T-helper 2 cell treated with Interferon-gamma antibody and Interleukin-4, amounts not matched to agents 100 ng/mL and 5 ng/mL, for 36 hours (primary cell): ENCODE measurements around the gene HSD3B7. TPM values are rescaled to one million over a fixed set of nuclear protein-coding genes. Genes with fewer than 3 reads are reported as not detected.

Experiments
- intact Hi-C: fragments of 100-400 bp; cut with micrococcal nuclease; formaldehyde crosslinking; loops from one replicate; pipeline ENCODE4 v1.15.1; 2023
- total RNA-seq: library from RNA; stranded (reverse); gene quantifications from 2 replicates; pipeline ENCODE4 v1.2.3, GENCODE V29; 2022

The HSD3B7 gene
- total RNA-seq, 1 donor from 2014 or later: 3.8 TPM

DNA sequence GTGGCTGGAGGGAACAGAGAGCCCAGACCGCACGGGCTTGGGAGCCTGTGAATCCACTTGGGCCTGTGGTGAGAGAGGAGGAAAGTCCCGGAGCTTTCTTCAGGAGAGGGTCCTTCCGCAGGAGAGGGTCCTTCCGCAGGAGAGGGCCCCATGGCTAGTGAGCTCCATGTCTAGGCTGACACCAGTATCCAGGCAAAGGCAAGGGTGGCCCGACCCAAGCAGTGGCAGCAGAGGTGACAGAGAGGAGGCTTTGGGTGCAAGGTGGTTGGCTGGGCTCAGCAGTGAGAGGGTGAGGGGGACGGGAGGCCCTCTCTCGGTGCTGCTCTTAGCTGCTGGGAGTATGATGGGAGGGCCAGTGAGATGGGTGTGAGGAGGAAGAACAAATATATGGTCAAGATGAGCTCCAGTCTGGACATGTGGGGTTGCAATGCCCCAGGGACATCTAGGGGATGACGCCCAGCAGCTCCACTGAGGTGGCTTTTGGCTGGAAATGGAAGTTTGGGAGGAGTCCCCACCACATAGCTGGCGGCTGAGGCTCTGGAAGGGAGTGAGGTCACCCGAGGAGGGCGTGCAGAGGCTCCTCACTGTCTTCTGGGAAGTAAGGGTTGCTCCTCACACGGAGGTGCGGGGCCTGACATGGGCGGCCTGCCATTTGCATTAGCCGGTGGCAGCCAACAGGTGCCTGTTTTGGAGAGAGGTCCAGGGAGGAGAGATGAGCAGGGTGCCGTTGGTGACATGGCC, 2.3 kb upstream of the HSD3B7 start:
- intact Hi-C loops: no loop called here

DNA sequence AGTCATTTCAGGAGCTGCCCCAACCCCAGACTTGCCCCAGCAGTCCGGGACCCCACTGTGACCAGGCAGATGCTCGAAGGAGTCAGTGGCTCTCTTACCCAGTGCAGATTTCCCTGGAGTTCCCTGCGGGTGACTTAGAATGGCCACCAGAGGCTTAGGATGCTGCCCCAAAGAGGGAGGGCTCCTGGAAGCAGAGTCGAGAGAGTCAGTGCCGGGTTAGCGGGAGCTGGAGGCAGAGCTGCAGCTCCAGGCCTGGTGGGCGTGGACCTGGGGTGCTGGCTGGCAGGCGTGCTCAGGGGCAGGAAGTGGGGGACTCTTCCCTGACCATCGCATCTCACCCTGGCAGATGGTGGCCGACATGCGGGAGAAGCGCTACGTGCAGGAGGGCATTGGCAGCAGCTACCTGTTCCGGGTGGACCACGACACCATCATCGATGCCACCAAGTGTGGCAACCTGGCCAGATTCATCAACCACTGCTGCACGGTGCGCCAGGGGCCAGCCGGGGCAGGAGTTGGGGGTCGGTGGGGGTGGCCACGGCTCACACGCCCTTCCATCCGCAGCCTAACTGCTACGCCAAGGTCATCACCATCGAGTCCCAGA, 1.6 kb upstream of the HSD3B7 start:
- intact Hi-C loops: no loop called here

DNA sequence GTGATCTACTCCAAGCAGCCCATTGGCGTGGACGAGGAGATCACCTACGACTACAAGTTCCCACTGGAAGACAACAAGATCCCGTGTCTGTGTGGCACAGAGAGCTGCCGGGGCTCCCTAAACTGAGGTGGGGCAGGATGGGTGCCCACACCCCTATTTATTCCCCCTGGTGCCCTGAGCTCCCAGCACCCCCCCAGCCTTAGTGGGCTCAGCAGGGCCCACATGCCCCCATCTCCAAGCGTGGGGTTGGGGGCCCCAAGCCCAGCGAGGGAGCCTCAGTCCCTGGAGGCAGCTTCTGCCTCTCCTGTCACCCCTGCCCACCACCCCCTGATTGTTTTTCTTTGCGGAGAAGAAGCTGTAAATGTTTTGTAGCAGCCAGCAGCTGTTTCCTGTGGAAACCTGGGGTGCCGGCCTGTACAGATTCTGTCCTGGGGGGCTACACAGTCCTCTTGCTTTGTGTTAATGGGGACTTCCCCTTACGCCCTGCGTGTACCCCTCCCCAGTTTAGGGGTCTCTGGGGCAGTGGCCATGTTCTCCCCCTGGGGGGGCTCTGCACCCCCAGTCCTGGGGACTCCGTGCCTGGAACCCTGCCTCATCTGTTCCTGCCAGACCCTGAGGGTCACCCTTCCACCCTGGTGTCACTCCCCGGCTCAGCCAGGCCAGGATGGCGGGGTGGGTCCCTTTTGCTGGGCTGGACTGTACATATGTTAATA, 953 bp upstream of the HSD3B7 start:
- intact Hi-C loops: loop anchor here (2.0 kb wide), 1 partner anchor 459 kb away; the partner anchor contains the start of gene ZNF843

DNA sequence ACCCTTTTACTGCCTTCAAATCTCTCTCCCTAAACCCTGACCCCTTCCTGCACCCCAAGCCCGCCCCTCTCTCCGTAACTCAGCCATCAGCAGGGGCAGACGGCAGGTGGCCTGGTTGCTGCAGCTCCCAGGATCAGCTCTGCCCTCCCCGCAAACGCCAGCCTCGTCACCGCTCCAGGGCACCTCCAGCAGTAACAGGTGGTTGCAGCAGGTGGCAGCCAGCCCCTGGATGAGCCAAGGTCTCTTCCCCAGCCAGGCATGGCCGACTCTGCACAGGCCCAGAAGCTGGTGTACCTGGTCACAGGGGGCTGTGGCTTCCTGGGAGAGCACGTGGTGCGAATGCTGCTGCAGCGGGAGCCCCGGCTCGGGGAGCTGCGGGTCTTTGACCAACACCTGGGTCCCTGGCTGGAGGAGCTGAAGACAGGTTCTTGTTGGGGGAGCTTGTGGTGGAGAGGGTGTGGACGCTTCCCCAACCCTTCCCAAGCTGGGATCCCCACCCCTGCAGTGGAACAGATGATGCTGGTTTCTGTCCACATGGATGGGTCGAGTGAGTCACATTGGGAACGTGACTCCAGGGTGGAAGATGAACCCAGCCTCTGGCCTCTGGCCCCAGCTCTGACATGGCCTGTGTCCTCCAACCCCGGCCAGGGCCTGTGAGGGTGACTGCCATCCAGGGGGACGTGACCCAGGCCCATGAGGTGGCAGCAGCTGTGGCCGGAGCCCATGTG, 558 bp downstream of the HSD3B7 start:
- intact Hi-C loops: loop anchor here (1.0 to 5.0 kb wide), 3 partner anchors 109 to 882 kb away; partner anchors contain the start of genes VKORC1 and ZNF843

DNA sequence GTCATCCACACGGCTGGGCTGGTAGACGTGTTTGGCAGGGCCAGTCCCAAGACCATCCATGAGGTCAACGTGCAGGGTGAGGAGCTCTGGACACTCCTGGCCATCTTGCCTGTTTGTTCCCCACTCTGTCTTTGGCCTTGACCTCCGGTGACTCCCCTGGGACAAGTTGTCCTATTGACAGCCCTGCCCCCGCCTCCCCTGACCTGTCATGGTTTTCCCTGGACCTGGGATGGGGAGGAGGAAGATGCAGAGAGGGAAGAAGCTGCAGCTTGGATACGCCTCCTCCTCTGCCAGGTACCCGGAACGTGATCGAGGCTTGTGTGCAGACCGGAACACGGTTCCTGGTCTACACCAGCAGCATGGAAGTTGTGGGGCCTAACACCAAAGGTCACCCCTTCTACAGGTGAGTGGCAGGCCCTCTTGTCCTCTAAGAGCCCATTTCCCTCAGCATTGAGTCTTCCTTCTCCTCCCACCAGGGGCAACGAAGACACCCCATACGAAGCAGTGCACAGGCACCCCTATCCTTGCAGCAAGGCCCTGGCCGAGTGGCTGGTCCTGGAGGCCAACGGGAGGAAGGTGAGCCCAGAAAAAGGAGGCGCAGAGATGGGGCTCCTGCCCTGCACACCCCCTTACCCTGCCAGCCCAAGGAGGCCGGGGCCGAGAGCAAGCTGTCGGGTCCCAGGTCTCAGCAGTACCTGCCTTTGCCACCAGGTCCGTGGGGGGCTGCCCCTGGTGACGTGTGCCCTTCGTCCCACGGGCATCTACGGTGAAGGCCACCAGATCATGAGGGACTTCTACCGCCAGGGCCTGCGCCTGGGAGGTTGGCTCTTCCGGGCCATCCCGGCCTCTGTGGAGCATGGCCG, 1.4 kb downstream of the HSD3B7 start:
- intact Hi-C loops: loop anchor here (5.0 kb wide), 1 partner anchor 881 kb away; no protein-coding TSS in a partner anchor

DNA sequence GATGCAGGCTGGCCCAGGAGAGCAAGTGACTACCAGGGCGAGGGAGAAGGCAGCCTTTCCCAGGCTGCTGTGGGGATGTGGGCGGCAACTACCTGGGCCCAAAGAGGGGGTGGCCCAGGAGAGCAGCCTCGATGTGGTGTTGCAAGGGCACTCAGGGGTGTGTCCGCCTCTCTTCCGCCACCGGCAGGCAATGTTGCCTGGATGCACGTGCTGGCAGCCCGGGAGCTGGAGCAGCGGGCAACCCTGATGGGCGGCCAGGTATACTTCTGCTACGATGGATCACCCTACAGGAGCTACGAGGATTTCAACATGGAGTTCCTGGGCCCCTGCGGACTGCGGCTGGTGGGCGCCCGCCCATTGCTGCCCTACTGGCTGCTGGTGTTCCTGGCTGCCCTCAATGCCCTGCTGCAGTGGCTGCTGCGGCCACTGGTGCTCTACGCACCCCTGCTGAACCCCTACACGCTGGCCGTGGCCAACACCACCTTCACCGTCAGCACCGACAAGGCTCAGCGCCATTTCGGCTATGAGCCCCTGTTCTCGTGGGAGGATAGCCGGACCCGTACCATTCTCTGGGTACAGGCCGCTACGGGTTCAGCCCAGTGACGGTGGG, 2.7 kb downstream of the HSD3B7 start:
- intact Hi-C loops: loop anchor here (5.0 kb wide), 1 partner anchor 880 kb away; no protein-coding TSS in a partner anchor

DNA sequence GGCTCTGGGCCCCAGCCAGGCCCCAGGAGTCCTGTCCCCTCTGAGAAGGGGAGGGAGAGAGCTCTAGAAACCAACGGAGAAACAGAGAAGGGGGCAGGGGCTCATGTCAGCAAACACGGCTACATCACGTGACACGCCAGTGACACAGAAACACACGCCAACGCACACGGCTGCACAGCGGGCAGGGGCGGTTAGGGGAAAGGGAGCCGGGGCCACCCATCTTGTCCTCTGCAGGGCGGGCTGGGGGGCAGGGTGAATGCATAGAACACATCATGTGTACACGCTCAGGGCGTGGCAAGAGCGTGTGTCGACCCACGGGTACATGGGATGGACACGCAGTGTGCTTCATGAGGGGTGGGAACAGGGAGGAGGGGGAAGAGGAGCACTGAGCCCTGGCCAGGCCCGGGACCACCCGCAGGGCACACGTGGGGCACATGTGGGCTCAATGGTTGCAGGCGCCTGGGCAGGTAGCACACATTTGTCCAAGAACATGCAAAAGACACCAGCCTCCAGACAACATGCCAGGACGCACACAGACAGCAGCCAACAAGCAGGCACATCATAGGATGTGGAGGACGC, 4.6 kb downstream of the HSD3B7 start:
- intact Hi-C loops: loop anchor here (5.0 kb wide), 1 partner anchor 878 kb away; no protein-coding TSS in a partner anchor

DNA sequence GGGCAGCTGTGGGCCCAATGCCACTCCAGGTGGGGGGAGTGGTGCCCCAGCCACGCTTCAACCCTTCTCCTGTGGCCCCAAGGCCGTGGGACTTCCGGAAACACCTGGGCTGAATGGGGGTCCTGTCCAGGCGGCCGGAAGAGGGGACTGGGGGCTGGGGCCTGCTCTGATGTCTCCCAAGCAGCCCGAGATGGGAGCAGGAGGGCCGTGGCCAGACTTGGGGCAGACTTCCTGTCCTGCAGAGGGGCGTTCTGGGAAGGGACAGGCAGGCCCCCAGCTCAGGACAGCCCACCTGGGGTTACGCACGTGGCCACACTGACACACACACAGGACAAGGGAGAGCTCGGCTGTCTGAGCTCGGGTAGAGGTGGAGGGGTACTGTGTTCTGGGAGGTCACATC, 5.1 kb downstream of the HSD3B7 start:
- intact Hi-C loops: no loop called here

DNA sequence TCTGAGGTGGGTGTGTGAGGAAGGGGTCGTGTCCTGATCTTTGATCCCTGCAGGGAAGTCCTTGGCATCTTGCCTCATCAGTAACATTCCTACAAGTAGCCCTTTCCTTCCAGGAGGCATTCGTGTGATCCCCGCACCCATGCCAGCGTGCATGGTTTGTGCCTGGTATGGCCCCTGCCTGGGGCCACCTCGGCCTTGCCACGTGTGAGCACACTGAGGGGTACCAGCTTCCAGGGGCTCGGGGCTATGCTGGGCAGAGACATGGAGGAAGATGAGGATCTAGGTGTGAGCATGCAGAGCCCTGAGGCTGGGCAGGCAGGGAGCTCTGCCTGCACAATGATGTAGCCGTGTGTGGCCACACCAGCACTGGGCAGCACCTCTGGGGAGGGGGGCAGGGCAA, 6.0 kb downstream of the HSD3B7 start:
- intact Hi-C loops: no loop called here

DNA sequence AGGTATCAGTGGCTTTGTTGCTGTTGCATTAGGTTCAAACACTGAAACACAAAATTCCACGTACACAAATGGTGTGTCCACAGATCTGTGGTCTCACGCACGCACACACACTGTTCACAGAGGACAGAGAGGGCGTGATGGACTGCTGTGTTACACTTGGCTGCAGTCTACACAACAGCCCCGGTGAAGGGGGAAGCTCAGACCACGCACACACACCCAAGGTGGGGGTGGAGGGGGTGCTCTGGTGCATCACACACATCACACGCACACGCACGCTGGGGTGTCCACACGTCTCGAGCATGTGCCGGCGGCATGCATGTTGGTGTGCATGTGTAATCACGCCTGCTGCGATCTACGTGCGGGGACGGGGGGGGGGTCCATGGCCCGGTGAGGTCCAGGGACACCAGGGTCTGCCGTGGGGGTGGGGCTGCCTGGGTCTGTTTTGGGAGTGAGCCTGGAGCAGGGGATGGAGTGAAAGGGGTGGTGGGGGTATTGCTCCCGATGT, 7.3 kb downstream of the HSD3B7 start:
- intact Hi-C loops: no loop called here

DNA sequence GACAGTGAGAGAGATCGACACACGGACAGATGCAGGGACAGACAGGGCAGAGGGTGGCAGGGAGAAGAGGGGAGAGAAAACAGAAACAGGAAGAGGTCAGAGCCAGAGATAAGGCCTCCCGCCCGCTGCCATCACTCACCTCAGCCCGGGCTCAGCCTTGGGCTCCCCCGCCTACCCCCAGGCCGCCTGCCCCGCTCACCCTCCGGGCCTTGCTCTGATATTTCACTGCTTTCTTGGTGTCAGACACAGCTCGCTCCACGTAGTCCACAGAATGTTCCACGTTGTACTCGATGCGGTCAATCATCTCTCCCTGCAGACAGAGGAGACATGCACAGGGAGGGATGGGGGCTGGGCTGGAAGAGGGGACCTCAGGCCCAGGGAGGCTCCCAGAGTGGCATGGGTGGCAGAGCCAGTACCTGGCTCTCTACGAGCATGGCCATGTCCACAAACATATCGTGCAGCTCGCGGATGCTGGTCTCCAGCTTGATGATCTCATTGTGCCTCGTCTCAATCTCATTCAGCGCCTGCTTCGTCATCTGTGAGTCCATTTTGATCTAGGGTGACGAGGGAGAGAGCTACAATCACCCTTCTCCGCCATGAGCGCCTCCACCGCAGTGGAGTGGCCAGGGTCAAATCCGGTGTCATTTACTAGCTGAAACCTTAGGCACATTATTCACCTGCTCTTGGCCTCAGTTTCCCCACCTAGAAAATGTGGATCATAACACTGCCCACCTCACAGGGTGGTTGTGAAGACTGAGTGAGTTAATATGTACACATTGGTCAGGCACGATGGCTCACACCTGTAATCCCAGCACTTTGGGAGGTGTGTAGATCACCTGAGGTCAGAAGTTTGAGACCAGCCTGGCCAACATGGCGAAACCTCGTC, 8.2 kb downstream of the HSD3B7 start:
- intact Hi-C loops: no loop called here

DNA sequence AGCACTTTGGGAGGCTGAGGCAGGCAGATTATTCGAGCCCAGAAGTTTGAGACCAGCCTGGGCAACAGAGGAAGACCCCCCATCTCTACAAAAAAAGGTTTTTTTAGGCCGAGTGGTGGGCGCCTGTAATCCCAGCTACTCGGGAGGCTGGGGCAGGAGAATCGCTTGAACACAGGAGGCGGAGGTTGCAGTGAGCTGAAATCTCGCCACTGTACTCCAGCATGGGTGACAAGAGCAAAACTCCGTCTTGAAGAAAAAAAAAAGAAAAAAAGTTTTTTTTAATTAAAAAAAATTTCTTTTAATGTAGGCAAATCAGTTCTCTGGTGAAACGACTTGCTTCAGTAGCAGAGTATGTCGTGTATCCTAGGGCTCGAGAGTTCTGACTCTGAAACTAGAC, 10.9 kb downstream of the HSD3B7 start:
- intact Hi-C loops: loop anchor here (5.0 kb wide), 1 partner anchor 39 kb away; the partner anchor contains the start of gene SETD1A

DNA sequence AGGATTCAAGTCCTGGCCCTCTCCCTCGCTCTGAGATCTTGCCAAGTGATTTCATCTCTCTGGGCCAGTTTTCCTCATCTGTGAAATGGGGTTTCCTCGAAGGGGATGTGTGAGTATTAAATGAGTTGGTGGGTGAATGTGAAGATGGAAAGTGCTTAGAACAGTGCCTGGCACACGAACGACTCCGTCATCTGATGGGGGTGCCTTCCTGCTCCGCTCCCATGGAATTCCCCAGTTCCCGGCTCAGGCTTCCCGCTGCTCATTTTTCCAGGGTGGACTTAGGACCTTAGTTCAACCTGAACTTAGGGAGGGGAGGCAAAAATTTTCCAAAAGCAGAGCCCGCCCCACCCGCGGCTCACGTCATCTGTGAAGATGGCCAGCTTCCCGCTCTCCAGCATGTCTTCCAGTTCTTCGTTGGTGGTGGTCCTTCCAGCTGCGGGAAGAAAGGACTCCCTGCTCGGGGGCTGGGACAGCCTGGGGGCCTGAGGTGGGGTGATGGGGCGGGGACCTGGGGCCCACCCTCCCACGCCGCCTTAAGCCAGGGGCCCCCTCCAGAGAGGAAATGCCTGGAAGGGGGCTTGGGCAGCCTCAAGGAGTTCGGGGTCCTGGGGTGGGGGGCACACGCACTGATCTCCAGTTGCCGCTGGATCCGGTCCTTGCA, 11.4 kb downstream of the HSD3B7 start:
- intact Hi-C loops: loop anchor here (5.0 kb wide), 1 partner anchor 39 kb away; the partner anchor contains the start of gene SETD1A

DNA sequence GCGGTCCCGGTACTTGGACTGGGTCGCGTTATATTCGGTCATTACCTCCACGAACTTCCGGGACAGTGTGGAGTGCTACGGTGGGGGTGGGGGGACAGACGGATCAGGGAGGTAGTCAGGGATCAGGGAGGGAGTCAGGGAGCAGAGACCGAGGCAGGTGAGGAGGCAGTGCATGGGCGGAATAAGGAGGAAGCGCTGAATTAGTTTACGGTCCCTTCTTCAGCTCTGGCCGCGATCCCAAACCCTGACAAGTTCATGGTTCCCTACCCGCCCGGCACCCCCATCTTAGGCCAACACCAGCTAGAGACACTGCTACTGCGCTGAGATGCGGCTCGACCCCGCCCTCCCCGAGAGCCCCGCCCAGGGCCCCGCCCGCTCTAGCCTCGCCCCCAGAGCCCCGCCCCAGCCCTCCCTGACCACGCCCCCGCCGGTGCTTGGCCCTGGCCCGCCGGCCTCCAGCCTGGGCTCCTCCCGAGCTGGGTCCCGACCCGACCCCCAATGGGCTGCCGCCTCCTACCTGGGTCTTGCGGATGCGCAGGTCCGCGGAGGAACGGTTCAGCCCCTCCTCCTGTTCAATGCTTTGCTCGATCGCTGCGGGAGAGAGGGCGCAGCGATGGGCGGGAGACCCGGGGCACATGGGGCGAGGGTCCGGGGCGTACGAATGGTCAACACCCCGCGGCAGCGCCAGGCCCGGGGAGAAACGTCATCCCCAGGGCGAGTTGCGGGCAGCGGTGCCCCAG, 12.1 kb downstream of the HSD3B7 start:
- intact Hi-C loops: loop anchor here (1.0 to 5.0 kb wide), 4 partner anchors 36 to 145 kb away; partner anchors contain the start of genes SETD1A, STX4, ZNF646 and ZNF668

DNA sequence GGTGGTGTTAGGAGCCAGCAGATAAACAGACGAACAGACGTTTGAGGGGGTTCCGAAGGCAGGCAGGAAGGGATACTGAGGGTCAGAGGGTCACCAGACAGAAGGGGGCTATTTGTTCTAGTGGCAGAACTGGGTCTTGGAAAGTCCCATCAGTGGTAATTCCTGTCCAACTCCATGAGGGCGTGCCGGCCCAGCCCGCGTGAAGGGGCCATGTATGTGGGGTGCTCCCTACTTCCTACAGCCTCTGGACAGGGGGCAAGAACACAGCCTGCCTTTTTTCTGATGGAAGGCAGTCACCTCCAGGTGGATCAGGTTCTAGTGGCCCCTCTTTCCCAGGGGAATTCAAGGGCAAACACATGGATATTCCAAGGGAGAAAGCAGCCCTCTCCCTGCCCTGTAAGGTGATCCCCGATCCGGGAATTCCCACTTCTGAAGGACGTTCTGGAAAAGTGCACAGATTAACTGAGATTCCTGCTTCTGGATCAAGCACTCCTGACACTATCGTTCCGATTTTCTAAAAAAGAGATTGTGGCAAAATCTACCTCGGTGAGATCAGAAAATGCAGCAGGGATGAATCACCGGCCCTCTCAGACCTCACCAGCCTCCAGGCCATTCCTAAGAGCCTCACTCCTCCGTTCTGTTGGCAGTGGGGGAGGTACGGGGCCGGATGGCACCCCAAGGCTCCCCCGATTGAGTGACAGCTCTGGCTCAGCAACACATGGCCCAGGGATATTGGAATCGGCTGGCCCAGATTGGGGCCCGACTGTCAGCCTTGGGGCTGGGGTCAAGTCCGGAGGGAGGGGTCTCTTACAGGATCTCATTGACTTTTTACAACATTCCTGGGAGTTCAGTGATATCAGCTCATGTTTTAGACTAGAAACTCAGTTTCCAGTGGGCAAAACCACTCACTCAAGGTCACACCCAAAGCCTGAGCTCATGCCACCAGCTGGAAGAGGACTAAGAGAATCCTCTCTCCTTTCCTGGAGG, 13.0 kb downstream of the HSD3B7 start:
- intact Hi-C loops: loop anchor here (1.0 to 5.0 kb wide), 4 partner anchors 35 to 144 kb away; partner anchors contain the start of genes SETD1A, STX4, ZNF646 and ZNF668
